ENCODE measurements around the gene TPTE2.
A peak's percentile ranks its signal among the peaks of the same experiment; 100 is the strongest.
"Not testable (repeated sequence)": the region's sequence is repeated elsewhere in the genome, so short reads cannot be mapped to it uniquely, and the experiment has no call there.

TPTE2 gene

GRCh38 chr13:19561127-19561582, at the start of gene TPTE2:
Gene TPTE2 (minus strand): TSS chr13:19561532. CDS start chr13:19503234, 58,298 bp downstream.
- not testable (repeated sequence) for DNase-seq

- no peak for DNase-seq
Measured at GRCh38 chr13:19607523-19608078, 46.3 kb upstream of the TPTE2 start.

DNA sequence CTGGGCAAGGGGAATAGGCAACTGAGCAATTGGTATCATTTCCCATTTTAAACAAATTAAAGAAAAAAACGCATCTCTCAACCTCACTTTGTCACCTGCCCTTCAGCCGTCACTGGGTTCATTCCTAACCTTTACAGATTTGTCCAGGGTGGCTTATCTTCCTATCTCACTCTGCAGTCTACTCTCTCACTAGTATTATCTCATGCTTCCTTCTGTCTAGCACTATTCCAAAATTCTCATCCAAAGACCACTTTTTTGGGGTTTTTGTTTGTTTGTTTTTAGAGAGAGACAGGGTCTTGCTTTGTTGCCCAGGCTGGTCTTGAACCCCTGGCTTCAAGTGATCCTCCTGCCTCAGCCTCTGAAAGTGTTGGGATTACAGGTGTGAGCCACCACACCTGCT, 45.4 kb upstream of the TPTE2 start:
- no peak for DNase-seq

GRCh38 chr13:19606152-19606551, 44.8 kb upstream of the TPTE2 start:
- DNase-seq: no peak

DNA sequence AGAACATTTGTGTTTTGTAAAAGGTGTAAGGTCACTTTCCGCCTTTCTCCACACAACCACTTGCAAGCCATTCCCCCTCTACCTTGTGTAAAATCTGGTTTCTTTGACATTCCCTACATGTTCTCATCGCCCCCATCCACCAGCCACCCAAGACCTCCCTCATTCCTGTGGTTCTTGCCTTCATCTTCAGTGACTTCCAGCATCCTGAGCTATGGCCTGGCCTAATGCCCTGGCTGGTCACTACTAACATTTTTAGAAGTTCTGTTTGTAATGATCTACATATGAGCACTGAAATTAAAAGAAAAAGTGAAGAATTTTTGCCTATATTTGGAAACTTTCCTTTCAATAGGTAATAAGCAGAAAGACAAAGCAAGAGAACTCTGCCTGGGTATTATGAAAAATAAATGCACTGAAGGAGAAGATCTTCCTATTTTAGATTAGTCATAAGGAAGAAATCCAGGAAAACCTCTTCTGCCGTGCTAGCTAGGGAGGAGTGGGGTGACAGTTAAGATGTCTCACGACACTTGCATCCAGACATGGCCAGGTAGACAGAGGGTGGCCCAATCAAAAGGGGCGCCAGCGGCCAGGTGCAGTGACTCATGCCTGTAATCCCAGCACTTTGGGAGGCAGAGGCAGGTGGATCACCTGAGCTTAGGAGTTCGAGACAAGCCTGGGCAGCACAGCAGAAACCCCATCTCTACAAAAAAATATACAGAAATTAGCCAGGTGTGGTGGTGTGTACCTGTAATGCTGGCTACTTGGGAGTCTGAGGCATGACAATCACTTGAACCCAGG, 44.0 kb upstream of the TPTE2 start:
- no peak for DNase-seq

- no peak for DNase-seq
Measured at GRCh38 chr13:19604306-19604705, 43.0 kb upstream of the TPTE2 start.

DNA sequence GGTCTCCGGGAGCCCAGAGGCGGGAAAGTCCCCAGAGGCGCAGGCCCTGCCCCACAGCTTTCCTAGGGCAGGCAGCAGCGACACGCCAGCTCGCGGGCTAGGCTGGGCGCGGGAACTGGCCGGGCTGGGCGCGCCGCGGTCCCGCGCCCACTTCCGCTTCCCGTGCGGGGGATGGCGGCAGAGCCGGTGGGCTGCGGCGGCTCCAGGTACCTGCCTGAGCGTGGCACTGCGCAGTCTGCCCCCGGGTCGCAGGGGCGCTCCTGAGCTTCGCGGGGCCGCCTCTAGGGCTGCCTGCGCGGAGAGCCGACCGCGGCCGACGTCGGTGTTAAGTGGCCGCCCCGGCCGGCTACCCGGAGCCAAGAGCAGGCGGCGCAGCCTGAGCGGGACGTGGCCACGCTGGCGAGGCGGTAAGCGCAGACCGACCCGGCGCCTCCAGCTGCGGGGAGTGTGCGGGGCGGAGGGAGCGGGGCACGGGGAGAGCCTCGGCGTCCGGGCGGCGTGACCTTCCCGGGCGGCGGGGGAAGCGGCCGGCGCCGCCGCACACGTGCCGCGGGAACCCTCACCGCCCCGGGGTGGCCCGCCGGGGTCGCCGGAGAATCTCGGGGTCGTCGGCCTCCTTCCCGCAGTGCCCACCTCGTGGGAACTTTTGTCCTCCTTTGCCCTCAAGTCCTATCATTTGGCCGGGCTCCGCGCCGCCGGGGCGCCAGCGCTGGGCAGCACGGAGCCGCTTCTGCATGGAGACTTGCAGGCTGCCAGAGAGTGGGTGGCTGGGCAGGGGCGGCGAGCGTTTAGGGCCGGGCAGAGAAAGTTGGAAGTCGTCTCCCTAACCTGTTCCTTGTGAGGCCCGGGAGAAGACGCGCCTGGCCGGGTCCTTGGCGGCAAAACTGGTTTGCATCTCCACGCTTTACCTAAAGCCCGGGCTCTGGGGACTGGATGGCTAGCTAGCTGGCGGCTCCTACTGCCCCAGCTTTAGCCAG, 40.7 kb upstream of the TPTE2 start:
- peak; percentile 33 for DNase-seq

DNA sequence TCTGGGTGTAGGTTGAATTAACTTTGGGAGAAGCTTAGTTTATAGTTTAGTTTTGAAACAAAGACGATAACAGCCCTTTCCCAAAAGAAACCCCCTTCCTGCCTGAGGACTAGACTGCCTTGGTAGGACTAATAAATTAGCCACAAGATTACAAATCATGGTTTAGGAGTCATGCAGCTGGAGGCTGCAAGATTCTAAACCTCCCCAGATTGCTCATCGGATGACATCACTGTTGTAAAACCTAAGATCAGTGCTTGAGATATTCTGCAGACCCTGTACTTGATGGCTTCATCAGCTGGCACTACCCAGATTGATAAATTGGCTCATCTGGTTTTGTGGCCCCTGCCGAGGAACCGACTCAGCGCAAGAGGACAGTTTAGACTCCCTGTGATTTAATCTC, 36.2 kb upstream of the TPTE2 start:
- DNase-seq: no peak

GRCh38 chr13:19596960-19597361, 35.6 kb upstream of the TPTE2 start:
- no peak for DNase-seq

DNA sequence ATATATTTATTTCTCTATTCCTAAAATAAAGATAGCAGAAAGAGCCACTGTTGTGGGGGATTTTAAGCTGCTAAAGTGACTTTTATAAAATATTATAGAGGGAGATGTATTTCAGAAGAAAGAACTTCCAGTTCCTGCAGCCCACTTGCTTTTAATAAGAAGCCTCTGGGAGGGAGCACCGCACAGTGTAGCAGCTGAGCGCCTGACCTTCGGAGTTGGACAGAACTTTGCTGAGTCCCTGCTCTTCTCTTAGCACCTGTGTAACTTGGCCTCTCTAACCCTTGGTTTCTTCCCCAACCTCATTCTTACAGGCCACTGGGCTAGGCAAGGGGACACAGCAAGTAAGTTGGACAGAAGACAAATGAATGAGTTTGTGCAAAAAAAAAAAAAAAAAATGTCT, 34.8 kb upstream of the TPTE2 start:
- no peak for DNase-seq

DNA sequence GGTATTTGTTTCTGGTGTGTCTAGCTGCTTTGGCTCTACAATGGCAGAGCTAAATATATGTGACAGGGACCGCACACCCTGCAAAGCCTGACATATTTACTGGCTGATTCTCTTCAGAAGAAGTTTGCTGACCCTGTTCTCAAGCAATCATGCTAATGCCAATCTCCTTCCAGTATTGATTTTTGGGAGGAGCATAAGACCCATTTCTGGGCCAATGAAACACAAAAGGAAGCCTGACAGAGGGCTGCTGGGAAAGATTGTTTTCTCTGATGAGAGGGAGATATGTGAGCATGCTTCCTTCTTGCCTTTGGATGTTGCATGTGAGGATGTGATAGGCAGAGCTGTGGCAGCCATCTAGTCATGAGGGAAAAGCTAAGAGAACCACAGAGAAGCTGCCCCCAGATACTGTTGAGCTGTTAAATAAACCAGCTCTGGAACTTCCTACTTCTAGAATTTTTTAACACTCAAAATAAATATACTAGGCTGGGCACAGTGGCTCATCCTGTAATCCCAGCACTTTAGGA, 31.4 kb upstream of the TPTE2 start:
- DNase-seq: peak; percentile 52

- no peak for DNase-seq
Measured at GRCh38 chr13:19591864-19592263, 30.5 kb upstream of the TPTE2 start.

DNA sequence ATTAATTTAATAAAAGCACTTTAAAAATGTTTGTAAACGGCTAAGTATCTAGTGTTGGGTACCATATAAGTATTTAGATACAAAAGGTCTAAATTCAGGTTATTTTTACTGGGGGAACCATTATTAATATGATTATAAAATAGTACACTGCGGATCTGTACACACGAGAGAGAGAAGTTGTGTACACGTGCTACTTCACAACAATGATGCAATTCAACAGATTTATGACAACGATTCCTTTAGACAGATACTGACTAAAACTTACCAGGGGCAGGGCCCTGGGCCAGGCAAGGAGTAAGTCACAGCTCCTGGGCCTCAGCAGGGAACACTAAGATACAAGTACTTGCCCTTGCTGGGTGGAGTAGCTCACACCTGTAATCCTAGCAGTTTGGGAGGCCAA, 29.1 kb upstream of the TPTE2 start:
- DNase-seq: no peak

- DNase-seq: no peak
Measured at GRCh38 chr13:19589312-19589711, 28.0 kb upstream of the TPTE2 start.

DNA sequence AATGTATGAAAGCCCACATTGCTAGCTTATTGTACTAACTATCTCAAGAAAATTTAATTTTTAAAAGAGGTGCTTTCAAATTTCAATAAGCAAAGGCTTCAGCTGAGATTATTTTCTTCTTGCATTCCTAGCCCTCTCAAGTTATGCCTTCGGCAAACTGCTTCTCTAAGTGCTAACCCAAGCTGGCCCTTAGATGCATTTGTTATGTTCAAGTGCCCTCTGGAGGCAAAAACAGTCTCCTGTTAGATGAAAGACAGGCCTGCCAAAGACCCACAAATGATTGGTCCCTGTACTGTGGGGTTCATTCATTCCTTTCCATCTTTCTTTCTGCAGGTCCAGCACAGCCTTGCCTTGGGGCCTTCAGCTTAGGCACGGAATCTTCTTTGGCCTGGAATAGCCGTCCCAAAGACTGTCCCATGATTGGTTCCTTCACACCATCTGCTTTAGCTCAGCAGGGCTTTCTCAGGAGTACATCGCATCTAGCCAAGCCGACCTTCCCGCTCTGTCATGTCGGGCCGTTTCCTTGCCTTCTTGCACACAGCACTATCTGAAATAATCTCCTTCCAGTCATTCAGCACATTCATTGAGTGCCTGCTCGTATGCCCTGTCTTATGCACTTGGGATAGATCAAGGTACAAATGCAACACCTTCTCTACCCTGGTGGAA, 26.4 kb upstream of the TPTE2 start:
- peak; percentile 76 for DNase-seq

DNA sequence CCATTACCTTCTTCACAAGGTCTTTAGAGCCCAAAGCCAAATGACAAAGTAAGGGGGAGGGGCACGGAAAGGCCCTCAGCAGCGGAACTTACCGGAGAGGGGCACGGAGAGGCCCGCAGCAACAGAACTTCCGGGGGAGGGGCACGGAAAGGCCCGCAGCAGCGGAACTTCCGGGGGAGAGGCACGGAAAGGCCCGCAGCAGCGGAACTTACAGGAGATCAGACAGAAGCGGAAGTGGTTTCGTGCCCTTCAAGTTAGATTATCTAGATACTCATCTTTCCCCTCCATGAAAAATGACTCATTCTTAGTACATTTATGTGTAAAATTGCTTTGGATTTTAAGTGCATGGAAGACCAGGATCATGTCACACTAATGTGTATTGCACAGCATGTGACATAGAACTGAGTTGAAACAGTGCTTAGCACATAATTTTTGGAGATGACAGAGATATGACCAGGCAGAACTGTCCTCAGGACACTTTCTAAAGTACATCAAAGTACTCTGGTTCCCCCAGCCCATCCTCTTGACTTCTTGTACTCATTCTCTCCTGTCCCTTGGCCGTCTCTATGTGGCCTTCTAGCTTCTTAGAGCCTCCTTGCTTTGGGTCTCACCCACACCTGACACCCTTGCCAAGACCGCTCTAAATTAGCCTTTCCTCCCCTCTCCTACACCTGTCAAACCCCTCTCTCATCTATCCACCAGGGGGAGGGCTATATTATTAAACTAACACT, 25.7 kb upstream of the TPTE2 start:
- peak; percentile 69 for DNase-seq

- no peak for DNase-seq
Measured at GRCh38 chr13:19581675-19582074, 20.3 kb upstream of the TPTE2 start.

DNA sequence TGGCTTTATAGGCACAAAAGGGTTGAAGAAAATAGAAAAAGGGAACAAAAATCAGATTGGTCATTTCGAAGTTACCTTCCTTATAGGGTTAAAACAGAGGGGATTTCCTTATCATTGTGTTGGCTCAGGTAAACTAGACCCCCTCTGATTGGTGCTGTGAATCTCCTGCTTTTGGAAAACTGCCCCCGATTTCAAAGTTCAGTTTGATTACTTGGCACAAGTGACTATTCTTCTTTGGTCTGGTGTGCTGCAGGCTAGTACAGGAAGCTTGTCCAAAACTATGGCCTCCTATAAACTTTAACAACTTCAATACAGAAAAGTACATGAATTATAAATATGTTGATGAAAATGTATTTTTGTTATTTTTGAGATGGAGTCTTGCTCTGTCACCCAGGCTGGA, 13.9 kb upstream of the TPTE2 start:
- DNase-seq: no peak

DNA sequence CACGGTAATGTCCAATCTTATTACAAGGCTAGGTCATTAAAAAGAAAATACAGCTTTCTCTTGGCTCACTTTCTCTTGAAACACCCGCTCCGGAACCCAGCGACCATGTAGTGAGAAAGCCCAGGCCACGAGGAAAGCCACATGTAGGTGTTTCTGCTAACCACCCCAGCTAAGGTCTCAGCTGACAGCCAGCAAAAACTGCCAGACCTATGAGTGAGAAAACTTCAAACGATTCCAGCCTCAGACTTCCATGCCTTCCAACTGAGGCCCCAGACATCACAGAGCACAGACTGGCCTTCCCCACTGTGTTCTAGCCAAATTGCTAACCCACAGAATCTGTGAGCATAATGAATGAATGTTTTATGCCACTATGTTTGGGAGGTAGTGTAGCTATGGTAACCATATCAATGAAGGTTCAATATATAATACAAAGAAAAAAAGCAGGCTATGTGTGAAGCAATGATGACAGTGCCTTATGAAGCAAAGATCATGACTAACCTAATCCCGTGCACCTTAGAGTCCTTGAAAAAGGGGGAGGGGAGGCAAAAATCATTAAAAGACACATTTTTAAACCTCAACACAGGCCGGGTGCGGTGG, 11.9 kb upstream of the TPTE2 start:
- no peak for DNase-seq

GRCh38 chr13:19572280-19572679, 10.9 kb upstream of the TPTE2 start:
- DNase-seq: no peak

DNA sequence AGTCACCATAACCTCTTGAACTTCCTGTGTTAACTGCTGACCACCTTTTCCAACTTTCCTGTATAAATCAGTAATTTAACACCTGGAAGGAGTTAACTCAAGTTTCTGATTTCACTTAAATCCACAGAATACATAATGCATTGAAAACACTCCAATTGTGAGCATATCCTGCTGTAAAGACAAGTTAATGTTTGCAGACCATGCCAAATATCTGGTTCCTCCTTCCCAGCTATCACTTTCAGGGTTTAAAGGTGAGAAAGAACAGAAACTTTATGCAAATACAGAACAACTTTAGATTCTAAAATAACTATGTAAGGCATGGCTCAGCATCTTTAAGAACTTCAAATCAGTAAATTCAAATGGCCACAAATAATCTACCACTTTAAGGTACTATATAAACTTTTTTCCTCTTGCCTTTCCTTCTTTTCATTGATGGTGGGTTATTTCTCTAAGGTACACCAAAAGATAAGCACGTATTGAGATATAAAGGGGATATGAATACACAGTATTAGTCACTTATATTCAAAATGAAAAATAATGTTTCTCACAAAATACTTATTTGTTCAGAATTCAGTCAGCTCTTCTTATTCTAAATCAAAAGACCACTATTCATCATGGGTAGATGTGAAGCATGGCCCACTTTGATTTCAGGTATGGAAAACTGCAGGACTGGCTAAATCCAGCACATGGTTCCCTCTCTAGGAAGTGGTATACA, 6.6 kb upstream of the TPTE2 start:
- no peak for DNase-seq
